Femur (tissue), 1 donor: ENCODE data around the gene TMEM236.

ENCODE experiments used
- DNase-seq: peaks from one replicate; pipeline ENCODE4 v3.0.0-alpha.2; 2017

The TMEM236 gene

DNA sequence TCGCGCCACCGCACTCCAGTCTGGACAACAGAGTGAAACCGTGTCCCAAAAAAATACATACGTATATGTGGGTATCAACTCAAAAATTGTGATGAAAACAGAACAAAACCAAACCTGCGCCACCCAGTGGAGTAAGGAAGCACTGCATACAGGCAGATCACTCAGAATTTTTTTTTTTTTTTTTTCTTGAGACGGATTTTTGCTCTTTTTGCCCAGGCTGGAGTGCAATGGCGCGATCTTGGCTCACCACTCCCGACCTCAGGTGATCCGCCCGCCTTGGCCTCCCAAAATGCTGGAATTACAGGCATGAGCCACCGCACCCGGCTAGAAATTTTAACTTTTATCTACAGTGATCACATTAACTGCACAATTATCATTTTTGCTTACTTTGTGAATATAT is 9.1 kb upstream of the TMEM236 start:
- peak; percentile 55 for DNase-seq

GRCh38 chr10:17743437-17743836 is 8.6 kb upstream of the TMEM236 start:
- DNase-seq, result no peak

DNA sequence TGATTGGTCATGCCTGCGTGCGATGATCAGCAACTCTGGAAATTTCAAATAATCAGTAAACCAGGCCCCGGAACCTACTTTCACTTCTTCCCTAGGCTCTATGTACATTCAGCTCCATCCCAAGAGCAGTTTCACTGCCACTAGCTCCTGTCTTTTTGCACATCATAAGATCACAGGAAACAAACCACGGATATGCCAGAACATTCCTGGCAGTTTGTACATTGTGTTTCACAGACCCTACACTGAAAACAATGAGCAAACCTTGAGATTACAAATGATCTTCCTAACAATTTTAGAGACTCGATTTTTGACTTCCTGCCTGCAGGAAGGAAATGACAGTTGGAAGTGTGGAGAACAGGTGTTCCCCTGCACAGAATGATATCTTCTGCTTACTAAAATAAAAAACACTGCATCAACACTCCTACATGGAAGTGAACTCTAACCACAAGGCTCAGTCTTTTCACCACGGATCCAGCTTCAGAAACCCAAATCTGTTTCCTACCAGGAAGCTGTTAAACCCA is 7.6 kb upstream of the TMEM236 start:
- no peak for DNase-seq

GRCh38 chr10:17747883-17748550 is 4.0 kb upstream of the TMEM236 start:
- DNase-seq, result no peak

DNA sequence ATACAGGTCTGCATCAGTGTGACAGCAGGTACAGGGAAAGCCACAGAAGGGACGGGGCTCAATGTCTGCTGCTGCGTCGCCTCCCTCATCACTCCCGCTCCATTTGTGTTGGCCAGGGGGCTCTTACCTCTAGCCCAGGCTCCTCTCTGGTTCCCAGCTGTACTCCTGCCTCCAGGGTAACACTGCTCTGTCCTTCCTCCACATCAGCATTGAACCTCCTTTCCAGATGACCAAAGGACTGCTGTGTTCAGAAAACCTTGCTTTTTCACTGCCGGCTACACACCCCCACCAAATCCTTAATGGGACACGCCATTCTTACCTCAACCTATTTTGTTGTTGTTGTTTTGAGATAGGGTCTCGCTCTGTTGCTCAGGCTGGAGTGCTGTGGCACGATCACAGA is 2.1 kb upstream of the TMEM236 start:
- no peak for DNase-seq

DNA sequence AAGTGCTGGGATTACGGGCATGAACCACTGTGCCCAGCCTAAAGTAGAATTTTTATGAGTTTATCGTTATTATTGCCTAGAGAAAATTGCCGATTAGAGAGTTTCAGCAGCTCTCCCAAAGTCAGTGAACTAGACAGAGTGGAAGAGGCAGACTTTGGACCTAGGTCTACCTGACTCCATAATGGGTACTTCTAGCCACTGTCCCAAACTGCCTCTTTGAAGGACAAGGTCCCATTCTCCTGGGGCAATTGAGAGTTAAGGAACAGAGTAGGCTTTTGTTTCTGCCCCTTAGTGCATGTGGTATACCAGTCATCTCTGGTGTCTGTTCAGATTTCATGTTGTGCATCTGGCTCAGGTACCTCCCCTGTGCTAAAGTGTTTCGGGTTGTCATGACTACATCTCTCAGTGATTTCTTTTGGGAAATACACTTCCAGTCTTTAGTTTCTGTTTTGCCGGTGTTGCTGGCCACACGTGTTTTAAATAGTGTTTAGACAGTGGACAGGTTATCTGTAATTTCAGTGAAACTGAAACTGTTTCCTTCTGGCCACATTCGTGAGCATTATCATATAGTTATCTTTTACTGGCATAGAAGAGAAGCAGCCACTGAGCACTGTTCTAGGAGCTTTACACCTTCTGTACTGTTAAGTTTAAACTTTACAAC is 4.7 kb downstream of the TMEM236 start:
- no peak for DNase-seq

- no peak for DNase-seq
These were observed 6.2 kb downstream of the TMEM236 start for GRCh38 chr10:17758200-17758599.

GRCh38 chr10:17758896-17759295 is 6.9 kb downstream of the TMEM236 start:
- no peak for DNase-seq

DNA sequence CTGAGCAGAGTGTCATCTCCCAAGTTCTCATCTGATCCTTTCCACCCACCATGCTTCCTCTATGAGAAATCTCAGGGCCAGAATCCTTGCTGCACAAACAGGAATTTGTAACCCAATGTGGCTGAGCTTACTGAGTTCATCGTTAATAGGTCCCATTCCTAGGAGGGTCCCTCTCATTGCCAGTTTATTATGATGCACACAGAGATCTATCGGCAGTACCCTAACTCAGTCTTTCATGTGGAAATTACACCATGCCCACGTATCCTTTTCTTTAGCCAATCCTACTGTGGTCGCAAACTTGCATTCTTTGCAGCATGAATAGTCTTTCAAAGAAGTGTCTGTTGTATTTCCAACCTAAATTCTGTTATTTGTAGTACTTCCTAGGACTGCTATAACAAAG is 12.1 kb downstream of the TMEM236 start:
- DNase-seq, result no peak

GRCh38 chr10:17765602-17766001 is 13.6 kb downstream of the TMEM236 start:
- DNase-seq, result no peak

DNA sequence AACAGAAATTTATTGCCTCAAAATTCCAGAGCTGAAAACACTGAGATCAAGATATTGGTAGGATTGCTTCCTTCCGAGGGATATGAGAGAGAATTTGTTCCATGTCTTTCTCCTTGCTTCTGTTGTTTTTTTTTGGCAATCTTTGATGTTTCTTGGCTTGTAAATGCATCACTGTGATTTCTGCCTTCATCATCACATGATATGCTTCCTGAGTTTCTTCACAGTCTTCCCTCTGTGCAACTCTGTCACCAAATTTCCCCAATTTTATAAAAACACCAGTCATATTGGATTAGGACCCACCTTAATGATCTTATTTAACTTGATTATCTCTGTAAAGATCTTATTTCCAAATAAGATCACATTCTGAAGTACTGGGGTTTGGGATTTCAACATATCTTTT is 14.7 kb downstream of the TMEM236 start:
- no peak for DNase-seq

DNA sequence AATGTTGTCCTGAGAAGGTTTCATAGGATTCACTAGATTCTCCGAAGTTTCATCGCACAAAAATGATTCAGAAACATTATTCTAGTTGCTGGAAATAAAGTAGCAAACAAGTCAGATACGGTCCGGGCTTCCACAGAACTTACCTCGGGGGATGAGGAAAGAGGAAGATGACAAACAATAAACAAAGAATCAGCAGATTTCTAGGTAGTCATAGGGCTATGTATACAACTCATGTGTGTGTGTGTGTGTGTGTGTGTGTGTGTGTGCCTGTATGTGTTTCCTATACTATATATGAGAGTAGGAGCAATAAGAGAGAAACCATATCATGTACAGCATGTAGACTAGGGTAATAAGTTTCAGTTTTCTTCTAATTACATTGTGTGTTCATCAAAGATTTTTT is 16.5 kb downstream of the TMEM236 start:
- DNase-seq, result no peak

DNA sequence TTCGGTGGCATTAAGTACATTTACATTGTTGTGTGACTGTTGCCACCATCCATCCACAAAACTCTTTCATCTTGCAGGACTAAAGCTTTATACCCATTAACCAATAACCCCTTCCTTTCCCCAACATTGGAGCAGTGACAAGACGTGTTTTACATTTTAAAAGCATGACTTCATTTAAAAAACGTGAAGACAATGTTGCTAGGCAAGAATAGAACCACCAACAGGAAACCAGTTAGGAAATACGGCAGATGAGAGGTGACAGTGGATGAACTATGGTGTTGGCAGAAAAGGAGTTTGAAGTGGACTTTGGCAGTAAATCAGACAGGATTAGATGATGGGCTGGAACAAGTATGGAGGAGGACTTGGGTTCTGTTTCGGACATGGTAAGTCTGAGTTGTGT is 17.0 kb downstream of the TMEM236 start:
- no peak for DNase-seq

DNA sequence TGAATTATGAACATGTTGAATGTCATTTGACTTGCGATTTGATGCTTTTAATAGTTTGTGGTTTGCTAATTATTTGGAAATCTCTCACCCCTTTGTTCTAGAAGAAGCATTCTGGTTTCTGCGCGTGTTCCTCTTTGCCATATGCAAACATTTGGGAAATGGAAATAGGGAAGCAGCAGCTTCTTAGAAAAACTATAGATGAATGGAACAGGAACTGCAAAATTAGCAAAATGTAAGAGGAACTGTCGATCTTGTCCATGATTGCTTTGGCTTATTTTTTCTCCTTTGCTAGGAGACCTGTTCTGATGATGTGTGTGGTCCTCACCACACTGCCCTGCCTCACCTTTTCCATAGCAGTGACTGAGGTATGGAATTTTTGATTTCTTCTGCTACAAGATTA is 19.0 kb downstream of the TMEM236 start:
- DNase-seq, result no peak

- DNase-seq, result no peak
These were observed 27.8 kb downstream of the TMEM236 start for GRCh38 chr10:17779784-17780183.

GRCh38 chr10:17780727-17781126 is 28.7 kb downstream of the TMEM236 start:
- no peak for DNase-seq

DNA sequence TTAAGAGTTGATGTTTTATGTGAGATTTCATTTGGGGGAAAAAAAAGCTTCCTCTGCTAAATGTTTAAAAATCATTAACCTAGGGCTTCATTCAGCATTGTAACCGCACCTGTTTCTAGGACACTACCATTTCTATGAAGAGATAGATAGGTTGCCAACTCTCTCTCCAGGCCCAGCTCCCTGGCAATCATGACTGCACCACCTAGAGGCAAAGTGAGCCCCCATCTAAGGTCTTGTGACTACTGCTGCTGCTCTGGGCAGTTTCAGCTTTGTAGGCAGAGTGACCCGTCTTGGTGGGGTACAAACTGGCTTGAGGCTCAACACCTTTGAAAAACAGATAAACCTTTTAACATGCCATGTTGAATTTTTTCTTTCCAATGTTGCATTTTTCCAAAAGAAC is 29.9 kb downstream of the TMEM236 start:
- no peak for DNase-seq

DNA sequence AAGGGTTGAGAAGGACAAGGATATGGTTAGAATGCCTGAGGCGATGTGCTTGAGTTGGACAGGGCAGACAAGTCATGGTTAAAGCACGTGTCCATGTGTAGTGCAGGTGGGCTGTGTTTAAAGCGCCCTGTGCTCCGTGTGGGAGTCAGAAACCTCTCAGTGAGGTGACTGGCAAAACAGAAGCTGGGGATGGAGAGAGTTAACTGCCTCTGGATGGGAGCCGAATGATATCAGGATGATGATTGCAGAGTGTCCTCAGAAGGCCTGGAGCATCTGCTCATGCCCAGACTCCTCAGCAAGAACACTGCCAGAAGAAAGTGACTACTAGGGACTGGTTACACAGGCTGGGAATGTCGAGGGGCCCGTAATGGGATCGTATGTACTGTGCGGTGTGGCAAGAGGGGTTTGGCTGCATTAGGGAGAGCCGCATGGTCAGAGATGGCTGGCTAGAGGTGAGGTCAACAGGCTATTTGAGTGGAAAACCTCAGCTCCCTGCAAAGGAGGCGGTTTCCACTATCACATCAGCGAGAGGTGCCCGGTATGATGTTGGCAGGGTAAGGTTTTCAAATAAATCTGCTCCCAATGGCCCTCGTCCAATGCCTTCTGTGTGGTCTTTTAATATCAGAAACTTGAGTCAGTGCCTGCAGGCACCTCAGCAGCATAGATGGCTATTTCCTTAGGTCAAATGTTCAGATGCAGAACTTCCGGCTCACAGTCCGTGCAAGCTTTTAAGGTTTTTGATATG is 31.1 kb downstream of the TMEM236 start:
- no peak for DNase-seq

- no peak for DNase-seq
These were observed 31.8 kb downstream of the TMEM236 start for GRCh38 chr10:17783751-17784150.

DNA sequence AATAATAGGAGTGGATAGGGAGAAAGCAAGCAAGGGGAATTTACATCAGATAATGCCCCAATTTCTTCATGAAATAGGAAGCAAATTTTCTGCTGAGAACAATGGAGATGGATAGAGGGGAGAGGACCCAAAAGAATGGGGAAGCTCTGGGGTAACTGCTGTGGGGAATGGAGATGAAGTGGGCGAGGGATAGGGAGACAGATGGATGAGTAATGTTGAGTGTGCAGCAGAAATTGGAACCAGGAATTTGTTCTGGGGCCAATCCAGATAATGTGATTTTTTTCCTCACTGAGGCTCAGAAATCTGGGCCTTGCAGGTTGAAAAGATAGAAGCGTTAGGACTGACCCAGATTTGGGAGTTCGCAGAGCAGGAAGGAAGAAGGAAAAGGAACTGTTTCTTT is 32.7 kb downstream of the TMEM236 start:
- DNase-seq, result no peak

- no peak for DNase-seq
These were observed 33.4 kb downstream of the TMEM236 start for GRCh38 chr10:17785276-17785930.

DNA sequence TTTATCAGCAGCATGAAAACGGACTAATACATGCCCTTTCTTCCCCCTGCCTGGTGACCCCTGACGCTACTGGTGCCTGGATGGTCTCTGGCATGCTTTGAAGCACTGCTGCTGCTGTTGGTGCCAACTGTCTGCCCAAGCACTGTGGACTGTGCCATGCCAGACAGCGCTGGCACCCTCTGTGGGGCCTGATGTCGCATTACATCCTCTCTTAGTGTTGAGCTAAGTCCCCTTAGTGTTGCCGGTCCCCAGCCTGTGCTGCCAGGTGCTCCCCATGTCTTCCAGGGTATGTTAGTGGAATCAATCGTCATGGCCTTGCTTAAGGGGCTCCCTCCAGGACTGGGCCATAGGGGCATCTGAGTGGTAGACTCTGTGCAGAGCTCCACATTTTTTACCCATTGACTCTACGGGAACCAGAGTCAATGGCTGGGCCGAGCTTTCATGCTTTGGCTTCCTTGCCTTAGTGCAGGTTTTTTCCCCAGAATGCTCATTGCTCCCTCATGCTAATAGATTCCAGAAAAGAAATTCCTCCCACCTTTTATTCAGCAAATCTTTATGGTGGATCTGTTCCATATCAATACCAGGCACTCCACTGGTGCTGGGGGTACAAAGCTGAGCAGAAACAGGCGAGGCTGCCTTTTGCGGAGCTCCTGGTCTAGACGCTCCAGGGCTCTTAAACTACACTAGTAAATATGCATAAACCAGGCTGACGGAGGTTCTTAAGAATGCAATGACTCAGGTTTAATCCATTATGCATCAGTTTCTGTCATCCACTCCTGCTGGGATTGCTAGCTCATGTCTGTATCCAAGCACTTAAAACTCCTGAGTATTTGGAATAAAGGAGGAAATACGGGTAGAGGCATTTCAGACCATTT is 35.3 kb downstream of the TMEM236 start:
- DNase-seq, result no peak
